HG02938 (cell line): ENCODE measurements around the gene SERP2.

Source experiments
- ATAC-seq: cut with Tn5 transposase; IDR thresholded peaks from one replicate; pipeline ENCODE4 v1.9.1; 2021; ENCODE audit warnings: mild to moderate bottlenecking, moderate library complexity; ENCODE audit not compliant: unreplicated experiment

Gene SERP2

GRCh38 chr13:44409595-44409994, 36.0 kb downstream of the SERP2 start:
- ATAC-seq: no peak

DNA sequence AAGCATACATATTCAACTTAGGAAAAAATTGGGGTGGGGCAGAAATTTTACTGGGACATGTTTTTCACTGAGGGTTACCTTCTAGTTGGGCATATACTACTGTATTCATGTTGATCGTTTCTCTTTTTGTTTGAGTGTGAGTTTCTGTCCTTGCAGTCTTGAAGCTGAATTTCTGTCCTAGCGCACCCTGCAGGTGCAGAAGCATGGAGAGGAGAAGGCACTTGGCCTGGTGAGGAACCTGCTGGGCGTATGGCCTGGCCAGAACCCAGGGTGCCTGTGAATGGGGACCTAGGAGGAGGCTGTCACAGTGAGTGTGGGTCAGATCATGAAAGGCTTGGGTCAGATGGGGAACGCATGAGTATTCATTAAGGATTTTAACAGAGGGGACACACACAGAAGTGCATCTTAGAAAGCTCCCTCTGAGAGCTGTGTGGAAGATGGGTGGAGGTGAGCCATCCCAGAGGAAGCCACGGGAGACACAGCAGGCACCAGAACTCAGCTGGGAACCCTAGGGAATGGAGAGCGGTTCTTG, 36.8 kb downstream of the SERP2 start:
- no peak for ATAC-seq

DNA sequence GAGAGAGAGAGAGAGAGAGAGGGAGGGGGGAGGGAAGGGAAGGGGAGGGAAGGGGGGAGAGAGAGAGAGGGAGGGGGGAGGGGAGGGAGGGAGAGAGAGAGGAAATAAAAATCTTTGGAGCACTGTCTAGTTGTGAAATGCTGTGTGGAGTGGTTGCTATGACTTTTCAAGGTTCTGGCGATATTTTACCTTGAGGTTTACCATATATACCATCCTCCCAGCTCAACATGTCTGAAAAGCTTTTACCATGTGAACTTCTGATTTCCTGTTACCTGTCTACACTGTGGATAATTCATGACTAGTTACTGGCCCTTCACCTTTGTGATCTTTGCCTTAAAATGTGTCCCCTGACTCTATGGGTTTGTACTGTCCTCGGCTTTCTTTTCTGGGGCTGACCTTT, 38.2 kb downstream of the SERP2 start:
- no peak for ATAC-seq

DNA sequence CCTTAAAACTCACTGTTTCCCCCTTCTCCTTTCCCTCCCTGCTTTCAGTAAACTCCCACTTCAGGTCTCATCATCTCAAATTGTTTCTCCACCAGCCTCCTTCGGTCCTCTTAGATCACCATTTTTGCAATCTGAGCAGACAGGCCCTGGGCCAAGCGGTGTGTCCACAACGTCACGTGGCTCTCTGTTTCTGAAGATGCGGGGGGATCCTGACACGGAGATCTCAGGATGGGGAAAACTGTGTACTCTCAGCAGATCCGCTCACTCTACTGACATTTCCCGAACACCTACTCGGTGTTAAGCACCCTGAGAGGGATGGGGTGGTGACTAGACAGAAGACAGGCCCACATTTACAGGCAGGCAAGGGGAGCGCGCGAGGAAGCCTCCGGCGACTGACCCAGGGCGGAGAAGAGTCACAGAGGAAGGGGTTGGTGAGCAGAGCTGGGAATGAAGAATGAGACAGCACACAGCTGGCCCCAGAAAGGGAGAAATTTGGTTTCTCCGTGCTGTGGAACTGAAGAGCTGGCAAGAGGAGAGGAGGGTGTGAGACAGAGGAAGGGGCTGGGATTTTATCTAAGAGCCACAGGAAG, 38.8 kb downstream of the SERP2 start:
- ATAC-seq: no peak

- ATAC-seq: no peak
Observed at GRCh38 chr13:44413095-44413494, 39.5 kb downstream of the SERP2 start.

DNA sequence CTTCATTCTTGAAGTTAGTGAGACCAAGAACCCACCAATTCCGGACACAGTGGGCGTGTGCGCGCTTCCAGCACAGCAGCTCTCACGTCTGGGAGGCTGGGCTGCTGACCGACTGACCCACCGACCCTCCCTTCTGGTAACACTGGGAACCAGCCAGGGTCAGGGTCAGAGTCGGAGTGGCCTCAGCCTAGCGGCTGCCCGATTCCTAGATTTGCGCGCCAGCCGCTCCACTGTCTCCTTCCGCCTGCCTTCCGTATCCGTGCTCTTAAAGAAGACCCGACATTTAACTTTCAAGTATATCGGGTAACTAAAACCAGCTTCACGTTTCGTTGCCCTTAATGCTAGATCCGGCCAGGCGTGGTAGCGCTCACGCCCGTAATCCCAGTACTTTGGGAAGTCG, 41.1 kb downstream of the SERP2 start:
- no peak for ATAC-seq

- no peak for ATAC-seq
Observed at GRCh38 chr13:44415815-44416214, 42.2 kb downstream of the SERP2 start.

DNA sequence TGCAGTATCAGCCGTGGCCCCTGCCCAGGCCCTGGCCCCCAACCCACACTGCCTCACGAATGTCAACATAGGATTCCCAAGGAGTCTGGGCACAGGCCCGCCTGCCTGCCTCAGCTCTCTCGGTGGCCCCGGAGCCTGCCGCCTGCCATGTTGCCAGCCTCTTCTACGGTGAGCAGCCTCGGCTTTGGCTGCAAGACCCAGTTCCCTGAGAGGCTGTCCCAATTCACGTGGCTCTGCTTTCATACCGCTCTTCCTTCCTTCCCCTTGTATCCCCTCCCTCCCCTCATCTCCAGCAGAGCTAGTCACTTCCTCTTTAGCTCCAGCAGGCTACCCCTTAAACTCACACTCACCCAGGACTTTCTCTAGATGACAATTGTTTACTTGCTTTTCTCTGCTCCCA, 42.7 kb downstream of the SERP2 start:
- ATAC-seq: no peak

DNA sequence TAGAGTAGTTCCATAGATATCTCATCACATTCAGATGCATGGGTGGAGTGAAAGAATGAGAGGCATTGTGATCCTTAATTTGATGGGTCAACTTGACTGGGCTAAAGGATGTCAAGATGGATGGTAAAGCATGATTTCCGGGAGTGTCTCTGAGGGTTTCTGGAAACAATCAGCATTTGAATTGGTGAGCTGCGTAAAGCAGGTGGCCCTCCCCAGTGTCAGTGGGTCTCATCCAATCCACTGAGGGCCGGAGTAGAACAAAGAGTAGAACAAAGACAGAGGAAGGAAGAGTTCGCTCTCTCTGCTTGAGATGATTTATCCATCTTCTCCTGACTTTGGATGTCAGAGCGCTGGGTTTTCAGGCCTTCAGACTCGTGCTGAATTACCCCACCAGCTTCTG, 43.1 kb downstream of the SERP2 start:
- no peak for ATAC-seq

- no peak for ATAC-seq
Observed at GRCh38 chr13:44417446-44417845, 43.8 kb downstream of the SERP2 start.

DNA sequence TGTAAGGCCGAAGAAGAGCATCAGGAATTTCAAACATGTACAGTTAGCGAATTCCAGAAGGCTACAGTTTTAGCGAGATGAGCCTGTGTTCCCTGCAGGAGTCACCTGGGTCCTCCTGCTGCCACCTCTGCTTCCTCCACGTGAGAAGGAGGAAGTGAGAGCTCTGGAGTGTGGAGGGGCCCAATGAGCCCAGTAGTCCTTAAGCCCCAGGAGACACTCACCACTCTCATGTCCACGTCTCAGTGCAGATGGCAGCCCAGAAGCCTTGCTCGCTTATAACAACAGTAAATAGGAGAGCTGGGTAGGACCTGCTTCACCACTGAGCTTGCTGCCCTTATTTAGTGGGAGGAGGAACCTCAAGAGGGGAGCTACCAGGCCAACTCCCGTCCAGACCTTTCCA, 44.3 kb downstream of the SERP2 start:
- ATAC-seq: no peak

- ATAC-seq: no peak
Observed at GRCh38 chr13:44420376-44421220, 47.0 kb downstream of the SERP2 start.

DNA sequence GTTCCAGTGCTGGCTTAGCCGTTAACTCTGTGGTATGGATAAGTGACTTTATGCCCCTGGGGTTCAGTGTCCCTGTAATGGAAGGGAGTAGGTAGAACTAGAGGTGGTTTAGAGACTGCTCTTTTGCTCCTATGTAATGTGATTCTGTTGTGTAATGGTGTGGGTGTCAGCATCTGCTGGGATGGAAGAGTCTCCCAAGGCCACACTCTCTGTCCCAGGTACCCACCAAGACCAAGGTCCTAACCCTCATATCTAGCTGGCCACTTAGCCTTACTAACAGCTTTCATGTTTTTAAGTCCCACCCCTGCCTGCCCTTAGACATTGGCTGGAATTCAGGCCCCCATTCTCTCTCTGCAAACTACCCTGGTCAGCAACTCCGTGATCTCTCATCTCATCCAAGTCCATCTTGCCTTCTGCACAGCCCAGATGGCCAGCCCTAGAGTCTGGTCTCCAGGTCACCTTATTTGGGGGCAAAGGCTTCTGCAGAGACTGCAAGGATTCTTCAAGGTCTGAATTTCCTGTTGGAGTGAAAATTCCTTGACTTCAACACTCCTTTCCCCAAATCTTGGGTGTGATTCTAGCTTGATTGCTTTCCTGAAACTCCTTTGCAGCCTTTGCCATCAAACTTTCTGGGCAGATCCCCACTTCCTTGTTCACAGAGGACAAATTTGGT, 48.4 kb downstream of the SERP2 start:
- no peak for ATAC-seq

DNA sequence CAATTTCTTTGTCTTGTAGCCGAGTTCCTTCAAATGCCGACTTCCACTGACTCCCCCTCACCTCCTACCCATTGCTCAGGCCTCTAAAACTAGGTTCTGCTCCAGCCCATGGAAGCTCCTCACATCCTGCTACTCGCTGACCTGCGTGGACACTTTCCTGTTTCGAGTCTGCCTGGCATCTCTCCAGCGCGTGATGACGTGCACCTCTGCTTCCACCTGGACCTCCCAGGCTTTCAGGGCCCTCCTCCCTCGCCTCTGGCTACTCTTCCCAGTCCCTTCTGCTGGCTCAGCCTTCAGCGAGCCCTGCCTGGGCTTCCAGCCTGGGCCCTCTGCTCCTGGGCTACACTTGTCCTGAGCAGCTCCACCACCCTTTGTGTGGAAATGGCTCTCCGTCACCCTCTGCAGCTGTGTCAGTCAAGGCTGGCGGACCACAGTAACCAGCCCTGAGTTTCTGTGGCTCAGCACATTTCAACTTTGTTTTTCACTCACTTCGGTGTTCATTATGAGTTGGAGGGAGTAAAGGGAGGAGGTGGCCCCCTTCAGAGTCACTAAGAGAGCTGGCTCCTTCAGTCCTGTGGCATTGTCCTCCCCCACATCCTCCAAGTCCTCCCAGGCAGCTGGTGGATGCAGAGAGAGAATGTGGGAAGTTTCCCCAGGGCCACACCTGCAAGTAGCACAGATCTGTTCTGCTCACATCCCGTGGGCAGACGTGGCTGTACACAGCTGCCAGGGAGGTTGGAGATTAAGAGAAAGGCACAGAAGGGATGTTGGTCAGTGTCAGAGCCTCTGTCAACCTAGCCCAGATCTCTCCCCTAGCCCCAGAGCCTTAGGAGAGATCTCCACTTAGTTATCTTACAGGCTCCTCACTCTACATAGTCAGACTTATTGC, 49.4 kb downstream of the SERP2 start:
- no peak for ATAC-seq

DNA sequence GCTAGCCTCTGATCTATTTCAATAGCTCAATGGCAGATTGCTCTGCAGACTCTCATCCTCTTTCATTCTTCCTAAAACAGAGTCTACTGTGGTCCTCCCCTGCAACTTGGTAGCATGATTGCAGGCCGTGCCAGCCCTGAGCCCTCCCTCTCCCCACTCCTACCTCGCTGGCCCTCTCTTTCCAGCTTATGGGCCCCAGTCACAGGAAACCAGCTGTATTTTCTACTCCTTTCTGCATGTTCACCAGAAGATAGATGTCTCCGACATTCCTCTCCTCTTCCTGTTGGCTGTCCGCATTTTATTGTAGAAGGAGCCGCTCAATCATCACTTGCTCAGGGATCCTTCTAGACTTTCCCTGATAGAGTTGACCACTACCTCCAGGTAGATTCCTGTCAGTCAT, 50.2 kb downstream of the SERP2 start:
- ATAC-seq: no peak

DNA sequence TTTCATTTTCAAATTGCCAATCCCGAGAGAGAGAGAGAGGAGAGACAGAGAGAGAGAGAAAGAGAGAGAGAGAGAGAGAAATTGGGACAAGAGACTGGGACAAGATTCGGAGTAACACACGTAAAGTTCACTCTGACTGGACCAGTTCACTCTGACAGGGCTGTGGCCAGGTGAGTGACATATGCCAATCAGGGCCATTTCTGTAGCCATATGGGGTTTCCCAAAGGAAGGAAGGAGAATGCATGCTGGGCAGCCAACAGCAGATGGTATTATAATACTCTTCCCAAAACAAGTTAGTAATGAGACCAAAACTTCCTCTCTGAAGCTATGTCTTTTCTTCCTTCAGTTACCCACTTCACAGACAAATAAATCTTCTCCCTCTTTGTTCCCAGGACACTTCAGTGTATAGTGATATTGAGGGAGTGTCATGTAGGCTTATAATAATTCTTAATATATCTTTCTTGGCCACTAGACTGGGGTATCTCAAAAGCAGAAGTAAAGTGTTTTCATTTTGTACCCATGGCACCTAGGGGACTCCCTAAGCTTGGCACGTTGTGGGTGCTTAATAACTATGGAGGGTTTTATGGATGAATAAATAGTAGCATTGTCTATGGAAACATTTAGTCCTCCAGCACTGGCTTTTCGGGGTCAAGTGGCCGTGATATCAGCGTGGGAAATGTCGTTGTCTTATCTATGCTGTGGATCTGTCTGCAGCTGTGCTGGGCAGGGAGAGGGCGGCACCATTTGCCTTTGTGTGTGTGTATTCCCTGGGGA, 51.6 kb downstream of the SERP2 start:
- ATAC-seq: no peak

DNA sequence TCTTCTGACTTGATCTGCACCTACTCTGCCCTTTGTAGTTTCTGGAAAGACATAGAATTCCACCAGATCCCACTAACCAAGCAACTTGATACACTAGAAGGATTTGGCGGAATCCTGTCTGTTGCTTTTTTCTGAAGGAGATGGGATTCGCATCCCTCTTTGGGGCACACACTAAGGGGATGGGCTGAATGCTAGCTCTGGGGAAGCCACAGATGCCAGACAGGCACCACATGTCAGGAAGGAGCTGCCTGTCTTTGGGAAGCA, 52.1 kb downstream of the SERP2 start:
- no peak for ATAC-seq

DNA sequence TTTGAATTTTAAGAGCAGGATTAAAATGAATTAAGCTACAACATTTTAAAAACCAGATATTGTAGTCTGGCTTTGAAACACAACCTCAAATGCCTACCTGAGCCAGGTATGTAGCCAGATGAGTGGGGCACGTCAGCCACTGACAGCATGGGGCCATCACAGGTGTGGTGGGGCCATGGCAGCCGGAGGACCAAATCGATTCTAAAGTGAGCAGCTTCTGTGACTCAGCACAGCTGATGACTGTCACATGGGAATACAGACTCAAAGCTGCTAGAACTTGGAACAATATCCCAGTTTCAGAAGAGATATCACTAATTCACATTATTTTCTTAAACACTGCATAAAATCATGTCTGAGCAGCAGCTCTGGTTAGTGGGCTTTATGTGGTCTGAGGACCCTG, 52.8 kb downstream of the SERP2 start:
- no peak for ATAC-seq

DNA sequence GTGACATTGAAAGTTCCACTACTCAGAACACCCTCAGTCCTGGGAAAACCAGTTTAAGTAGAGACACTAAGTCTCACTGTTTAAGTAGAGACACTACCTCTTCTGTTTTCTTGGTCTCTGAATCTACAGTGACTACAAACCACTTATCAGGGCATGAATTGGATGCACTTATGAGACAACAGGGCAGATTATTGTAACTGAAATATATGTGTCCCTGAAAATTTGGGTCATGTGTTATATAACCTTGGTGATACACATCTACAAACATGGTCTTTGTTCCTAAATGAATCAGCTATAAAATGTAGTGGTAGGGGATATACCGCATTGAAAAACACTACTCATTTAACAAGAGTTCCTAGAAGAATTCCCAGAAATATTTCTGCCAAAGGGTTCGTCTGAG, 55.7 kb downstream of the SERP2 start:
- ATAC-seq: no peak

GRCh38 chr13:44431150-44431549, 57.5 kb downstream of the SERP2 start:
- ATAC-seq: no peak
